Measurements from ENCODE around the gene CCNY. TPM values are rescaled to one million over a fixed set of nuclear protein-coding genes. Genes with fewer than 3 reads are reported as not detected.

Gene CCNY
- total and polyA plus RNA-seq, 2 donors (not counting 1 experiment from before 2014, with no cell fraction given) = 34.1 to 64.9 TPM

GRCh38 chr10:35435824-35436223 lies 99.5 kb downstream of the CCNY start:
- ChIA-PET CTCF (no interaction called here), POLR2A (no interaction called here)
- no peak overlapping the region for H3K4me2 ChIP-seq (replicated peaks; ENCODE audit: low read depth, low read length, poor library complexity, severe bottlenecking)
- Mint-ChIP-seq H3K9me3 (ENCODE audit: insufficient read depth) (peaks cover 14% of the 10 kb centered on the region), H3K4me3 (no peak overlapping the region), H3K27me3 (no peaks in the 10 kb centered on the region), H3K4me1 (peaks cover 20% of the 10 kb centered on the region), H3K27ac (no peak overlapping the region)
- no peak for ATAC-seq (ENCODE audit: low read depth)
- H3K9ac ChIP-seq (ENCODE audit: low read length) = no peak overlapping the region
- no peak overlapping the region for H3K27ac ChIP-seq (ENCODE audit: low read length in 2 of 2)
- no peak for DNase-seq
- no peaks in the 10 kb centered on the region for H3K4me1 ChIP-seq (ENCODE audit: control insufficient read depth in 2 of 2, insufficient read depth in 2 of 2, low read length in 2 of 2)
- no peaks in the 10 kb centered on the region for H3K27me3 ChIP-seq (replicated peaks in 1 of 4; ENCODE audit: control extremely low read depth in 1 of 4, control insufficient read depth in 3 of 4, insufficient read depth in 4 of 4, low read length in 3 of 4)
- 90% methylated on average over 3 of the region's 4 CpGs for WGBS (ENCODE audit: insufficient coverage)
- peaks cover 96% of the 10 kb centered on the region for H3K79me2 ChIP-seq (ENCODE audit: control insufficient read depth, insufficient read depth, low read length)
- peaks cover 19% of the 10 kb centered on the region for H4K20me1 ChIP-seq (ENCODE audit: control insufficient read depth, insufficient read depth, low read length, poor library complexity, severe bottlenecking)
- H2AFZ ChIP-seq (ENCODE audit: insufficient read depth, low read depth, low read length, poor library complexity, severe bottlenecking) = no peak overlapping the region
- H3K9me3 ChIP-seq (ENCODE audit: control extremely low read depth in 1 of 3, control insufficient read depth in 2 of 3, insufficient read depth in 1 of 3, low read length in 2 of 3) = peaks cover 11 to 38% (median 35%) of the 10 kb centered on the region in 3 donors
- no peak overlapping the region for H3K4me3 ChIP-seq (ENCODE audit: control extremely low read depth in 1 of 5, extremely low read depth in 1 of 5, insufficient read depth in 1 of 5, low read depth in 2 of 5, low read length in 4 of 5)
- TF ChIP-seq, protein P1, sequence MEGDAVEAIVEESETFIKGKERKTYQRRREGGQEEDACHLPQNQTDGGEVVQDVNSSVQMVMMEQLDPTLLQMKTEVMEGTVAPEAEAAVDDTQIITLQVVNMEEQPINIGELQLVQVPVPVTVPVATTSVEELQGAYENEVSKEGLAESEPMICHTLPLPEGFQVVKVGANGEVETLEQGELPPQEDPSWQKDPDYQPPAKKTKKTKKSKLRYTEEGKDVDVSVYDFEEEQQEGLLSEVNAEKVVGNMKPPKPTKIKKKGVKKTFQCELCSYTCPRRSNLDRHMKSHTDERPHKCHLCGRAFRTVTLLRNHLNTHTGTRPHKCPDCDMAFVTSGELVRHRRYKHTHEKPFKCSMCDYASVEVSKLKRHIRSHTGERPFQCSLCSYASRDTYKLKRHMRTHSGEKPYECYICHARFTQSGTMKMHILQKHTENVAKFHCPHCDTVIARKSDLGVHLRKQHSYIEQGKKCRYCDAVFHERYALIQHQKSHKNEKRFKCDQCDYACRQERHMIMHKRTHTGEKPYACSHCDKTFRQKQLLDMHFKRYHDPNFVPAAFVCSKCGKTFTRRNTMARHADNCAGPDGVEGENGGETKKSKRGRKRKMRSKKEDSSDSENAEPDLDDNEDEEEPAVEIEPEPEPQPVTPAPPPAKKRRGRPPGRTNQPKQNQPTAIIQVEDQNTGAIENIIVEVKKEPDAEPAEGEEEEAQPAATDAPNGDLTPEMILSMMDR (IDR thresholded peaks at IDR 0.05) = no peak
- no peak for TF ChIP-seq EZH2 (IDR thresholded peaks at IDR 0.05; ENCODE audit: borderline replicate concordance, insufficient read depth, low read depth, low read length, poor library complexity, severe bottlenecking)
- intact Hi-C loops (cut with micrococcal nuclease) = no loop called here
- H3K36me3 ChIP-seq (replicated peaks in 1 of 2; ENCODE audit: control extremely low read depth in 1 of 2, control insufficient read depth in 1 of 2, extremely low read depth in 1 of 2, insufficient read depth in 2 of 2, low read length in 1 of 2) = peaks cover 0 to 6% of the 10 kb centered on the region in 2 experiments

- Mint-ChIP-seq H3K27ac (no peak overlapping the region), H3K9me3 (ENCODE audit: insufficient read depth) (peaks cover 28% of the 10 kb centered on the region), H3K4me3 (no peak overlapping the region), H3K4me1 (peaks cover 12% of the 10 kb centered on the region), H3K27me3 (no peaks in the 10 kb centered on the region)
- H3K9ac ChIP-seq (ENCODE audit: low read length) = no peak overlapping the region
- H3K36me3 ChIP-seq (replicated peaks in 1 of 2; ENCODE audit: control extremely low read depth in 1 of 2, control insufficient read depth in 1 of 2, extremely low read depth in 1 of 2, insufficient read depth in 2 of 2, low read length in 1 of 2) = peaks cover 0 to 7% of the 10 kb centered on the region in 2 experiments
- H3K9me3 ChIP-seq (ENCODE audit: control extremely low read depth in 1 of 3, control insufficient read depth in 2 of 3, insufficient read depth in 1 of 3, low read length in 2 of 3) = peaks cover 17 to 49% (median 46%) of the 10 kb centered on the region in 3 donors
- intact Hi-C loops (cut with micrococcal nuclease) = no loop called here
- WGBS (ENCODE audit: insufficient coverage) = 100% methylated on average over 3 of the region's 4 CpGs
- CTCF ChIA-PET = no interaction called here
- no peak overlapping the region for H2AFZ ChIP-seq (ENCODE audit: insufficient read depth, low read depth, low read length, poor library complexity, severe bottlenecking)
- no peak overlapping the region for H3K4me3 ChIP-seq (ENCODE audit: control extremely low read depth in 1 of 5, extremely low read depth in 1 of 5, insufficient read depth in 1 of 5, low read depth in 2 of 5, low read length in 4 of 5)
- POLR2A ChIA-PET = no interaction called here
- H3K27me3 ChIP-seq (replicated peaks in 1 of 4; ENCODE audit: control extremely low read depth in 1 of 4, control insufficient read depth in 3 of 4, insufficient read depth in 4 of 4, low read length in 3 of 4) = no peaks in the 10 kb centered on the region
- H3K4me1 ChIP-seq (ENCODE audit: control insufficient read depth in 2 of 2, insufficient read depth in 2 of 2, low read length in 2 of 2) = no peaks in the 10 kb centered on the region
- no peak for TF ChIP-seq EZH2 (IDR thresholded peaks at IDR 0.05; ENCODE audit: borderline replicate concordance, insufficient read depth, low read depth, low read length, poor library complexity, severe bottlenecking)
- TF ChIP-seq, protein P1 (IDR thresholded peaks at IDR 0.05) = no peak
- peaks cover 94% of the 10 kb centered on the region for H3K79me2 ChIP-seq (ENCODE audit: control insufficient read depth, insufficient read depth, low read length)
- ATAC-seq (ENCODE audit: low read depth) = no peak
- no peak overlapping the region for H3K4me2 ChIP-seq (replicated peaks; ENCODE audit: low read depth, low read length, poor library complexity, severe bottlenecking)
- no peak overlapping the region for H3K27ac ChIP-seq (ENCODE audit: low read length in 2 of 2)
- peaks cover 25% of the 10 kb centered on the region for H4K20me1 ChIP-seq (ENCODE audit: control insufficient read depth, insufficient read depth, low read length, poor library complexity, severe bottlenecking)
- DNase-seq = no peak
Observed at GRCh38 chr10:35437829-35438228, 101.5 kb downstream of the CCNY start.
